HG03565 (cell line): ENCODE measurements around the gene GPSM1.

Source experiments
- ATAC-seq: cut with Tn5 transposase; IDR thresholded peaks from one replicate; pipeline ENCODE4 v1.9.1; 2021; ENCODE audit warnings: mild to moderate bottlenecking, moderate library complexity; ENCODE audit not compliant: unreplicated experiment

GPSM1 gene

GRCh38 chr9:136407911-136408310, 80.6 kb downstream of the GPSM1 start:
- ATAC-seq, result no peak
